ENCODE measurements around the gene MIF. TPM values are rescaled to one million over a fixed set of nuclear protein-coding genes. Genes with fewer than 3 reads are reported as not detected.
"Not testable (repeated sequence)": the region's sequence is repeated elsewhere in the genome, so short reads cannot be mapped to it uniquely, and the experiment has no call there.

MIF gene
- total RNA-seq, 1 experiment from 2014 or later, result 270 TPM

- no peaks in the 10 kb centered on the region for H3K27me3 ChIP-seq
- no peak overlapping the region for H3K4me3 ChIP-seq
- 0 out of 2 replicates have a peak, but pooled peaks cover 3% of the 10 kb centered on the region for H3K9me3 ChIP-seq (replicated peaks)
- no peak for DNase-seq
- 0 out of 2 replicates have a peak, but pooled peaks cover 4% of the 10 kb centered on the region for H3K4me1 ChIP-seq
- no peak overlapping the region for H3K27ac ChIP-seq
- no peaks in the 10 kb centered on the region for H3K36me3 ChIP-seq
Measured at GRCh38 chr22:23922921-23923320, 28.7 kb downstream of the MIF start.

- Histone ChIP-seq H3K27me3 (no peaks in the 10 kb centered on the region), H3K27ac (no peak overlapping the region), H3K36me3 (no peaks in the 10 kb centered on the region), H3K4me1 (no peaks in the 10 kb centered on the region), H3K9me3 (replicated peaks) (0 out of 2 replicates have a peak, but pooled peaks cover 3% of the 10 kb centered on the region), H3K4me3 (no peak overlapping the region)
- DNase-seq, result no peak
Measured at GRCh38 chr22:23925020-23925606, 30.9 kb downstream of the MIF start.

GRCh38 chr22:23926561-23926960 is 32.4 kb downstream of the MIF start:
- Histone ChIP-seq H3K36me3 (no peaks in the 10 kb centered on the region), H3K27ac (no peak overlapping the region), H3K27me3 (no peaks in the 10 kb centered on the region), H3K9me3 (replicated peaks) (peaks cover 7% of the 10 kb centered on the region; the same call in 1 of the 2 replicates), H3K4me3 (no peak overlapping the region), H3K4me1 (no peaks in the 10 kb centered on the region)
- DNase-seq, result no peak

GRCh38 chr22:23938328-23939016 is 44.3 kb downstream of the MIF start:
- Histone ChIP-seq H3K4me3 (no peak overlapping the region), H3K9me3 (replicated peaks) (no peaks in the 10 kb centered on the region), H3K27ac (no peak overlapping the region), H3K27me3 (no peaks in the 10 kb centered on the region), H3K36me3 (no peaks in the 10 kb centered on the region), H3K4me1 (no peaks in the 10 kb centered on the region)
- no peak for DNase-seq

- H3K27ac ChIP-seq, result no peak overlapping the region
- no peaks in the 10 kb centered on the region for H3K9me3 ChIP-seq (replicated peaks)
- no peak overlapping the region for H3K4me3 ChIP-seq
- no peaks in the 10 kb centered on the region for H3K27me3 ChIP-seq
- no peak for DNase-seq
- no peaks in the 10 kb centered on the region for H3K36me3 ChIP-seq
- no peaks in the 10 kb centered on the region for H3K4me1 ChIP-seq
Measured at GRCh38 chr22:23939017-23939357, 44.8 kb downstream of the MIF start.

GRCh38 chr22:23940166-23940565 is 46.0 kb downstream of the MIF start:
- H3K27me3 ChIP-seq; H3K4me3 ChIP-seq; H3K36me3 ChIP-seq; H3K4me1 ChIP-seq; H3K27ac ChIP-seq; H3K9me3 ChIP-seq (replicated peaks); DNase-seq: not testable (repeated sequence)

Other genes with a start within 250 kb of the MIF start
- 0.03 TPM in 1 of 2 replicates, not detected in the other for gene RGL4, start 203.4 kb upstream of the MIF start, total RNA-seq (2014; rRNA removed; shearing (Covaris generic))
- 6.1 and 7.1 TPM in 2 replicates for gene ZNF70, start 143.3 kb upstream of the MIF start, total RNA-seq (2014; rRNA removed; shearing (Covaris generic))
- 0.28 TPM in 1 of 2 replicates, not detected in the other for gene VPREB3, start 140.0 kb upstream of the MIF start, total RNA-seq (2014; rRNA removed; shearing (Covaris generic))
- not detected in 2 replicates for gene C22orf15, start 131.4 kb upstream of the MIF start, total RNA-seq (2014; rRNA removed; shearing (Covaris generic))
- gene CHCHD10, start 126.4 kb upstream of the MIF start, total RNA-seq (2014; rRNA removed; shearing (Covaris generic)), result 10.9 and 14.1 TPM in 2 replicates
- gene MMP11, start 121.5 kb upstream of the MIF start, total RNA-seq (2014; rRNA removed; shearing (Covaris generic)), result 6.6 TPM in 2 replicates
- 119 and 152 TPM in 2 replicates for gene SMARCB1, start 107.4 kb upstream of the MIF start, total RNA-seq (2014; rRNA removed; shearing (Covaris generic))
- not detected in 2 replicates for gene DERL3, start 55.4 kb upstream of the MIF start, total RNA-seq (2014; rRNA removed; shearing (Covaris generic))
- 0.51 and 1.9 TPM in 2 replicates for gene SLC2A11, start 36.5 kb upstream of the MIF start, total RNA-seq (2014; rRNA removed; shearing (Covaris generic))
- 14.0 and 14.9 TPM in 2 replicates for gene GSTT2B, start 66.8 kb downstream of the MIF start, total RNA-seq (2014; rRNA removed; shearing (Covaris generic))
- gene DDTL, start 72.5 kb downstream of the MIF start, total RNA-seq (2014; rRNA removed; shearing (Covaris generic)), result 3.8 and 4.5 TPM in 2 replicates
- 116 and 143 TPM in 2 replicates for gene DDT, start 80.1 kb downstream of the MIF start, total RNA-seq (2014; rRNA removed; shearing (Covaris generic))
- 0.58 and 0.75 TPM in 2 replicates for gene GSTT2, start 85.8 kb downstream of the MIF start, total RNA-seq (2014; rRNA removed; shearing (Covaris generic))
- not detected in 2 replicates for gene GSTT4, start 111.1 kb downstream of the MIF start, total RNA-seq (2014; rRNA removed; shearing (Covaris generic))
- 23.9 and 24.9 TPM in 2 replicates for gene CABIN1, start 116.9 kb downstream of the MIF start, total RNA-seq (2014; rRNA removed; shearing (Covaris generic))